ENCODE results near the gene MLXIPL. TPM values are rescaled to one million over a fixed set of nuclear protein-coding genes. Genes with fewer than 3 reads are reported as not detected.

The MLXIPL gene
- total and polyA plus RNA-seq, 2 experiments from 2014 or later: 21.7 to 46.7 TPM

GRCh38 chr7:73645643-73646174 is 21.4 kb upstream of the MLXIPL start:
- Histone ChIP-seq H3K9me2 (replicated peaks; ENCODE audit: insufficient read depth) (no peaks in the 10 kb centered on the region), H3K4me1 (ENCODE audit: insufficient read depth) (peaks cover 6% of the 10 kb centered on the region), H3K27ac (no peak overlapping the region), H3K27me3 (peaks cover 26% of the 10 kb centered on the region), H3K4me3 (no peak overlapping the region), H3K36me3 (replicated peaks; ENCODE audit: insufficient read depth, low read depth) (no peaks in the 10 kb centered on the region), H2AFZ (no peak overlapping the region), H3K9me3 (ENCODE audit: low read depth) (no peaks in the 10 kb centered on the region), H4K20me1 (ENCODE audit: insufficient read depth, poor library complexity, severe bottlenecking) (no peaks in the 10 kb centered on the region), H3K79me2 (no peaks in the 10 kb centered on the region), H3K4me2 (no peak overlapping the region)
- DNase-seq (ENCODE audit: low spot score): no peak
- no peak for TF ChIP-seq EZH2 (IDR thresholded peaks at IDR 0.05; ENCODE audit: borderline replicate concordance)
- no peak for TF ChIP-seq CTCF (IDR thresholded peaks at IDR 0.05; ENCODE audit: poor library complexity)
- TF ChIP-seq EZH2phosphoT487 (IDR thresholded peaks at IDR 0.05; ENCODE audit: low read depth, severe bottlenecking, unreplicated experiment): no peak
- 73% methylated on average over 4 of the region's 4 CpGs for WGBS (ENCODE audit: low lambda C conversion rate, missing lambda C conversion rate)

- Histone ChIP-seq H4K20me1 (ENCODE audit: insufficient read depth, poor library complexity, severe bottlenecking) (no peaks in the 10 kb centered on the region), H2AFZ (no peak overlapping the region), H3K4me2 (no peak overlapping the region), H3K36me3 (replicated peaks; ENCODE audit: insufficient read depth, low read depth) (no peaks in the 10 kb centered on the region), H3K79me2 (no peaks in the 10 kb centered on the region), H3K9me3 (ENCODE audit: low read depth) (no peaks in the 10 kb centered on the region), H3K4me3 (no peak overlapping the region), H3K27me3 (peaks cover 25% of the 10 kb centered on the region), H3K9me2 (replicated peaks; ENCODE audit: insufficient read depth) (no peaks in the 10 kb centered on the region), H3K27ac (no peak overlapping the region), H3K4me1 (ENCODE audit: insufficient read depth) (peaks cover 6% of the 10 kb centered on the region)
- DNase-seq (ENCODE audit: low spot score): no peak
- TF ChIP-seq EZH2phosphoT487 (IDR thresholded peaks at IDR 0.05; ENCODE audit: low read depth, severe bottlenecking, unreplicated experiment) (no peak), CTCF (IDR thresholded peaks at IDR 0.05; ENCODE audit: poor library complexity) (no peak), EZH2 (IDR thresholded peaks at IDR 0.05; ENCODE audit: borderline replicate concordance) (no peak)
- WGBS (ENCODE audit: low lambda C conversion rate, missing lambda C conversion rate): 68% methylated on average over 5 of the region's 5 CpGs
Observed at GRCh38 chr7:73644688-73645286, 20.5 kb upstream of the MLXIPL start.

GRCh38 chr7:73642834-73643233 is 18.5 kb upstream of the MLXIPL start:
- Histone ChIP-seq H2AFZ (no peak overlapping the region), H3K79me2 (no peaks in the 10 kb centered on the region), H3K36me3 (replicated peaks; ENCODE audit: insufficient read depth, low read depth) (no peaks in the 10 kb centered on the region), H3K9me2 (replicated peaks; ENCODE audit: insufficient read depth) (no peaks in the 10 kb centered on the region), H3K9me3 (ENCODE audit: low read depth) (no peaks in the 10 kb centered on the region), H3K4me3 (no peak overlapping the region), H3K4me1 (ENCODE audit: insufficient read depth) (peaks cover 6% of the 10 kb centered on the region), H3K27me3 (peaks cover 11% of the 10 kb centered on the region), H4K20me1 (ENCODE audit: insufficient read depth, poor library complexity, severe bottlenecking) (no peaks in the 10 kb centered on the region), H3K27ac (no peak overlapping the region), H3K4me2 (no peak overlapping the region)
- WGBS (ENCODE audit: low lambda C conversion rate, missing lambda C conversion rate): 86% methylated on average over 2 of the region's 2 CpGs
- TF ChIP-seq CTCF (IDR thresholded peaks at IDR 0.05; ENCODE audit: poor library complexity) (no peak), EZH2 (IDR thresholded peaks at IDR 0.05; ENCODE audit: borderline replicate concordance) (no peak), EZH2phosphoT487 (IDR thresholded peaks at IDR 0.05; ENCODE audit: low read depth, severe bottlenecking, unreplicated experiment) (no peak)
- DNase-seq (ENCODE audit: low spot score): no peak
